ENCODE measurements around the gene E2F4.

GRCh38 chr16:67184995-67185650 lies 6.8 kb upstream of the E2F4 start:
- TF ChIP-seq CTCF (IDR thresholded peaks at IDR 0.05) (peak in 1 of 3 donors; percentile 74), POLR2A (IDR thresholded peaks at IDR 0.05) (no peak)
